ENCODE measurements around the gene PSAPL1. TPM values are rescaled to one million over a fixed set of nuclear protein-coding genes. Genes with fewer than 3 reads are reported as not detected.

Gene PSAPL1
- total and polyA plus RNA-seq, 9 of the 15 experiments (the other 6 are each of a cell fraction or from before 2014, with no cell fraction given), result not detected

GRCh38 chr4:7481227-7481626 lies 46.5 kb upstream of the PSAPL1 start (continued):
- TF ChIP-seq CREB3L1 (IDR thresholded peaks at IDR 0.05; ENCODE audit: borderline replicate concordance, low read depth) (no peak), ZFP1 (CRISPR knock-in tag; IDR thresholded peaks at IDR 0.05) (no peak), RBM14 (IDR thresholded peaks at IDR 0.05; ENCODE audit: borderline replicate concordance, insufficient read depth, low read depth, low read length) (no peak)

- intact Hi-C loops (cut with micrococcal nuclease) (no loop called here), in situ Hi-C loops (cut with MboI) (no loop called here)
- ATAC-seq (no peak), FAIRE-seq (no peak), DNase-seq (ENCODE audit: extremely low read depth in 1 of 4, low spot score in 3 of 4) (no peak)
- no peaks in the 10 kb centered on the region for H3K9me1 ChIP-seq (ENCODE audit: control insufficient read depth, insufficient read depth, low read length)
- H3K4me2 ChIP-seq (ENCODE audit: insufficient read depth, low read length), result no peak overlapping the region
- no peaks in the 10 kb centered on the region for H4K20me1 ChIP-seq (replicated peaks; ENCODE audit: control insufficient read depth, insufficient read depth, low read length)
- no peaks in the 10 kb centered on the region for H3K79me2 ChIP-seq (ENCODE audit: control insufficient read depth, insufficient read depth, low read length)
- TF ChIP-seq KDM1A (IDR thresholded peaks at IDR 0.05) (no peak), WHSC1 (IDR thresholded peaks at IDR 0.05; ENCODE audit: low read length) (no peak), ZBTB17 (CRISPR knock-in tag; IDR thresholded peaks at IDR 0.05) (no peak), ZNF134 (CRISPR knock-in tag; conservative IDR thresholded peaks at IDR 0.05) (no peak), KDM2B (CRISPR knock-in tag; IDR thresholded peaks at IDR 0.05) (no peak), PURB (CRISPR knock-in tag; IDR thresholded peaks at IDR 0.05; ENCODE audit: low read depth) (no peak)
- no peak overlapping the region for H3K9ac ChIP-seq (ENCODE audit: insufficient read depth in 1 of 2, low read depth in 2 of 2, low read length in 2 of 2)
- H3K27ac ChIP-seq (ENCODE audit: extremely low read depth, low read depth, low read length), result no peak overlapping the region
- ChIA-PET CTCF (ENCODE audit: low intra/inter-chr PET ratio) (no interaction called here), POLR2A (no interaction called here)
- H3K9me3 ChIP-seq (replicated peaks; ENCODE audit: control insufficient read depth, insufficient read depth, low read depth, low read length), result no peaks in the 10 kb centered on the region
- H3K4me3 ChIP-seq, result no peak overlapping the region
- no peaks in the 10 kb centered on the region for H3K4me1 ChIP-seq (replicated peaks in 1 of 2; ENCODE audit: control insufficient read depth in 2 of 2, insufficient read depth in 2 of 2, low read length in 2 of 2)
- no peak overlapping the region for H2AFZ ChIP-seq (ENCODE audit: low read depth, low read length)
- H3K27me3 ChIP-seq (ENCODE audit: control insufficient read depth in 2 of 2, insufficient read depth in 2 of 2, low read length in 2 of 2), result peaks cover 10 to 74% of the 10 kb centered on the region in 2 experiments; a peak in 3 of 5 replicates
- BruUV-seq (replicated peaks), result no TSS peak
- no peaks in the 10 kb centered on the region for H3K36me3 ChIP-seq (ENCODE audit: control insufficient read depth, insufficient read depth, low read length)
- 0% methylated on average over 16 of the region's 16 CpGs for WGBS (ENCODE audit: insufficient coverage, low coverage, missing lambda C conversion rate)
Observed at GRCh38 chr4:7480423-7480822, 45.7 kb upstream of the PSAPL1 start.
